Femur (tissue), 1 donor: ENCODE measurements around the gene NAMPT.
"Not testable (repeated sequence)": the region's sequence is repeated elsewhere in the genome, so short reads cannot be mapped to it uniquely, and the experiment has no call there.

ENCODE experiments used
- DNase-seq: peaks from one replicate; pipeline ENCODE4 v3.0.0-alpha.2; 2017

Gene NAMPT

DNA sequence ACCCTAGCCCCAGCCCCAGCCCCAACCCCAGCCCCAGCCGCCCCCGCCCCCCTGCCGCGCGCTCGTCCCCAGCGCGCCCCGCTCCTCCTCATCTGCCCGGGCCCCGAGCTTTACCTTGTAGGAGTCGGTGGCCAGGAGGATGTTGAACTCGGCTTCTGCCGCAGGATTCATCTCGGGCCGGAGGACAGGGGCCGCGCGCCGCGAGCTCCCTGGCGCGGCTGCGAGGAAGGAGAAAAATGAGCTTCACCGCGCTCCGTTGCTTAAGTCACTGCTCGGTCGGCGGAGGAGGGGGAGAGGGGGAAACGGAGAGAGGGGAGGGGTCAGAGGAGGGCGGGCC is at the start of gene NAMPT:
Gene NAMPT, minus strand, starts transcription at position 270 of the 337 bp plus-strand sequence. Its CDS starts 99 bp downstream, at position 171.
- no peak for DNase-seq

DNA sequence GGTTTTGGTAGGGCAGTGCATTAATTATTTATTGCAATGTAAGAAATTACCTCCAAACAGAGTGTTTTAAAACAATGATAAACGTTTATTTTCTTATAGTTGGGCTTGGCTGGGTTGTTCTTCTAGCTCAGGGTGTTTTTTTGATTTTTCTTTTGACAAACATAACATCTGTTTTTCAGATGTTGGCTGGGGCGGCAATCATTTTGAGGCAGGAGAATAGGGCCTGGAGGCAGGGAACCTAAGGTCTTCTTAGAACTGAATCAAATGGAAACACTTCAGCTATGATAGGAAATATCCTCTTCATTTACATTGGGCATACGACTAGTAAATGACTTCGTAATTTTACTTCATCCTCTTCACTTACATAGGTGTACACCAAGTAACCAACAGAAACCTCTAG is 47.4 kb upstream of the NAMPT start:
- no peak for DNase-seq

GRCh38 chr7:106331441-106332175 is 46.8 kb upstream of the NAMPT start:
- no peak for DNase-seq

DNA sequence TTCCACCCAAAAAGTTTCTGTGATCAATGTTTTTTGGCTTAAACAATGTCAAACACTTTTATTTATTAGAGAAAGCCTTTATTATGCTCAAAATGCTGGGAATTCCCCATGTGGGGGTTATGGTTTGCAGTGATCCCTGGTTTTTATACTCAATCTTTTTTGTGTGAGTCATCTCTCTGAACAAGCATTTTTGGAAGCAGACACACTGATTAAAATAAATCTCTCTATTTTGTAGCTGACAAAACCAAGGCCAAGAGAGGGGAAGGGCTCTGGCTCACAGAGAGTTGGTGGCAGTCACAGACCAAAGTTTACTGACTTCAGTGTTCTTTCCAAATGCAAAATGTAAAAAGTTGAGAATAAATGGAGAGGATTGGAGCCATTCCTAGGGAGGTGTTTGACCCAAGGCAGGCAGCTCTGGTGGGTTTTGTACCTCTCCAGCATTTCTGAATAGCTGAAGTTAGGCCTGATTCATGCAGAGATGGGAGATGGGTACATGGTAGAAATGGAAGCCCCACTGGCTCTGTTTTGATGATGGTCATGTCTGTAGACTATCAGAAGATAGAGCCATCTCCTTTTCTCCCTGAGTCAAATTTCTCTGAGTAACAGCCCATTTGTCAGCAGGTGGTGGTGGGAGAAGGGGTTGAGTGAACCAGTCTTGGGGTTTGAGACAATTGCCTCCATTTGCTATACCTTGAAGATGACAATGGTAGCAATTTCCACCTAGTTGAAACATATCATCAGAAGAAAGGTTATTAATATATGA is 45.4 kb upstream of the NAMPT start:
- no peak for DNase-seq

DNA sequence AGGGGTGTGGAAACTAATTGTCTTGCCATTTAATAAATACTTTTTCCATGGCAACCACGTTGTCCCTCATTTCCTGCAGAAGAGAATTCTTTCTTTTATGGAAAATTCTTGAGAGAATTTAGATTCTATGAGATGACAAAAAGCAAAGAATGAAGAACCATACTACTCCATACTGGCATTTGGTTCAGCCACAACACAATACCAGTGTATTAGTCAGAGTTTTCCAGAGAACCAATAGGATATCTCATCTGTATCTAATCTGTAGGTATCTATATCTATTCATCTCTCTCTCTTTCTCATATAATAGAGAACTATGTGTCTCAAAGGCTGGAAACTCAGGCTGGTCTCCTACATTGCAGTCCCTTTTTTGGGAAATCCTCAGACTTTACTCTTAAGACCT is 44.6 kb upstream of the NAMPT start:
- no peak for DNase-seq

- no peak for DNase-seq
These were observed 43.0 kb upstream of the NAMPT start for GRCh38 chr7:106327538-106328481.

GRCh38 chr7:106326594-106327537 is 42.1 kb upstream of the NAMPT start:
- DNase-seq, result no peak

DNA sequence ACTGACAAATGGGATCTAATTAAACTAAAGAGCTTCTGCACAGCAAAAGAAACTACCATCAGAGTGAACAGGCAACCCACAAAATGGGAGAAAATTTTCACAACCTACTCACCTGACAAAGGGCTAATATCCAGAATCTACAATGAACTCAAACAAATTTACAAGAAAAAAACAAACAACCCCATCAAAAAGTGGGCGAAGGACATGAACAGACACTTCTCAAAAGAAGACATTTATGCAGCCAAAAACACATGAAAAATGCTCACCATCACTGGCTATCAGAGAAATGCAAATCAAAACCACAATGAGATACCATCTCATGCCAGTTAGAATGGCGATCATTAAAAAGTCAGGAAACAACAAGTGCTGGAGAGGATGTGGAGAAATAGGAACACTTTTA is 39.7 kb upstream of the NAMPT start:
- DNase-seq, result not testable (repeated sequence)

GRCh38 chr7:106320254-106320770 is 35.5 kb upstream of the NAMPT start:
- DNase-seq, result not testable (repeated sequence)

- DNase-seq, result no peak
These were observed 33.7 kb upstream of the NAMPT start for GRCh38 chr7:106318482-106318881.

DNA sequence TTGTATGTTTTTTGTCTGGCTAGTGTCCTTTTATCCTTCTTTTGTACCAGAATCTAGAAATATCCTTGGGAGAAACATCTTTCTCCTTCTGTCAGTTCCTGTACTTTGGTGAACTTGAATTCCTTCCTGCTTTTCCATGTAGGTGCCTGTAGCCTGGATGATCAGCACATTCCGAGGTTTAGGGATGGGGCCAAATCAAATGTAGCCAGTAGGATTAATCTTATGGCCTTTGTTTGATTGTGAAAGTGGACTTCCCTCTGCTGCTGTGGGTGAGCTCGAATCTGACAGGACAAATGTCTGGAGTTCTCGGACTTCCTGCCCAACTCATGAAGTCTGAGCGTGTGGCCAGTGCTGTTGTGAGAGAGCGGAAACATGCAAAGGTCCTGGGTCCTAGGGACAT is 33.2 kb upstream of the NAMPT start:
- DNase-seq, result no peak

DNA sequence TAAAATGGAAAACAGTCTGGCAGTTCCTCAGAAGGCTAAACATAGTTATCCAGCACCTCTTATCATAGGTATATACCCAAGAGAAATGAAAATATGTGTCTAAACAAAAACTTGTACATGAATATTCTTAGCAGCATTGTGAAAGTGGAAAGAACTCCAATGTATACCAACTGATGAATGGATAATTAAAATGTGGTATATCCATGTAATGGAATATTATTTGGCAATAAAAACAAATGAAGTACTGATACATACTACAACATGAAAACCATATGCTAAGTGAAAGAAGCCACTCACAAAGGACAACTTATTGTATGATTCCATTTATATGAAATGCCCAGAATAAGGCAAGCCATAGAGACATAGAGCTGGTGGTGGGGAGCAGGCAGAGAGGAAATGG is 32.2 kb upstream of the NAMPT start:
- no peak for DNase-seq

- no peak for DNase-seq
These were observed 30.1 kb upstream of the NAMPT start for GRCh38 chr7:106314875-106315274.

- DNase-seq, result no peak
These were observed 29.2 kb upstream of the NAMPT start for GRCh38 chr7:106313966-106314365.

GRCh38 chr7:106313456-106313901 is 28.7 kb upstream of the NAMPT start:
- DNase-seq, result no peak

GRCh38 chr7:106312906-106313305 is 28.1 kb upstream of the NAMPT start:
- no peak for DNase-seq

DNA sequence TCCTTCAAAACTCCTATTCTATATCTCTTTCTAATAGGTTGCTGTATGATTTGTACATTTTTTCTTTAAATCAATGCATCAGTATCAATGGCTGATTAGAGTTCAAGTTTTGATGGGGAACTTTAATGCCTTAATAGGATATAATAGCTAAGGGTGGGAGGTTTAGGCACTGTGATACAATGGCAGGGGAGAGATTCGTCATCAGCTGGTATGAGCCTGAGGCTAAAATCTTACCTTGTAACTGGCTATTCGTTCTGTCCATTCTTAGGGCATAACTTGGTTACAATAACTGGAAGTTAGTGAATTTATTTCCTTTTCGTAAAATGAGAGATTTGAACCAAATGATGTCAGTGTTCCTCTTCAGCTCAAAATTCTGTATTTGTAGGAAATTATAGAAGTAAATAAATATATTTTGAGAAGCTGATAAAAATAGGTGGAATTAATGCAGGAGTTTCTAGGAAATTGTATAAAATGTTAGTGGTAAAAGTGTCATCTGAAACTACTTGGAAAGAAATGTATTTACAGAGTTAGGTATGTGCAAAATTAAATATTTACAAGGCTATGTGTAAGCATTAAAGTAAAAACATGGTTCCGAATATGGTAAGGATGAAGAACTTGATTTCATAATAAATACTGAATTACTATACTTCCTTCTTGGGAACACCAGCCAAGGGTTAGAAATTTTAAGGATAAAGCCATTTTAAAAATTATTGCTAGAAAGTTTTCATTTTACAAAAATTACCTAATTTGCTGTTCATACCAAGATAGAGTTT is 27.5 kb upstream of the NAMPT start:
- no peak for DNase-seq

DNA sequence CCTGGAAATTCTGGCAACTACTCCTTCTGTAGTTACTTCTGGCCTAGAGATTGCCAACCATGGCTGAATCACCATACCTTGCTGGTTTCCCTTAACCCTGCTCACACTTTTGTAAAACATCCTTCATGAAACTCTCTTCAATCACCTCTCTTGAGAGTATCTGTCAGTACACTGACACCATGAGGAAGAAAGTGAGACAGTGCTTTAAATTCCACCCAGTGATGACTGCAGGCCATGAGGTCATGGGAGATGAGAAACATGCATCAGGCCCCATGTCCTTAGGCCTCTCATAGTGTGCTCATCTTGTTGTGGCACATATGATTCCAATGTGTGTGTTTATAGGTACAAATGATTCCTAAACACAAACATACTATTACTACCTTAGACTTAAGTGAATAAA is 24.6 kb upstream of the NAMPT start:
- no peak for DNase-seq

- DNase-seq, result no peak
These were observed 21.5 kb upstream of the NAMPT start for GRCh38 chr7:106306256-106306655.

DNA sequence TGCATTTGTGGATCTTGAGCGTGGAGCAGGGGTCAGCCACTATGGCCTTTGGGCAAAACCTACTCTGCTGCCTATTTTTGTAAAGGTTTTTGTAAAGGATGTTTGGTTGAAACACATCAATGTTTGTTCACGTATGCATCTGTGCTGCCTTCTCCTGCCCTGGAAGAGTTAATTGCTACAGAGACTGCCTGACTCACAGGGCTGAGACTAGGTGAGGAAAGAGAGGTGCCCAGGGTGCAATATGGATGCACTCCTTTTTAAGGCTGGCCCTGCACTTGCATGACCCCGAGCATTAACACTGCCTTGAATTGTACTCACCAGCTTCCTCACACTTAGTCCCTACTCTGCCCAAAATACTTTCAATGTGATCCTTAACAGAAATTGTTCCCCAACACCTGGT is 20.9 kb upstream of the NAMPT start:
- DNase-seq, result no peak

- DNase-seq, result no peak
These were observed 19.8 kb upstream of the NAMPT start for GRCh38 chr7:106304568-106304967.
